DMS 273 (cell line): ENCODE data around the gene CREB5.
"Not testable (repeated sequence)": the region's sequence is repeated elsewhere in the genome, so short reads cannot be mapped to it uniquely, and the experiment has no call there.

Experiments
- DNase-seq: peaks from one replicate; lab custom pipeline; 2025; ENCODE audit not compliant: unreplicated experiment; lab: John Stamatoyannopoulos, UW

Gene CREB5

DNA sequence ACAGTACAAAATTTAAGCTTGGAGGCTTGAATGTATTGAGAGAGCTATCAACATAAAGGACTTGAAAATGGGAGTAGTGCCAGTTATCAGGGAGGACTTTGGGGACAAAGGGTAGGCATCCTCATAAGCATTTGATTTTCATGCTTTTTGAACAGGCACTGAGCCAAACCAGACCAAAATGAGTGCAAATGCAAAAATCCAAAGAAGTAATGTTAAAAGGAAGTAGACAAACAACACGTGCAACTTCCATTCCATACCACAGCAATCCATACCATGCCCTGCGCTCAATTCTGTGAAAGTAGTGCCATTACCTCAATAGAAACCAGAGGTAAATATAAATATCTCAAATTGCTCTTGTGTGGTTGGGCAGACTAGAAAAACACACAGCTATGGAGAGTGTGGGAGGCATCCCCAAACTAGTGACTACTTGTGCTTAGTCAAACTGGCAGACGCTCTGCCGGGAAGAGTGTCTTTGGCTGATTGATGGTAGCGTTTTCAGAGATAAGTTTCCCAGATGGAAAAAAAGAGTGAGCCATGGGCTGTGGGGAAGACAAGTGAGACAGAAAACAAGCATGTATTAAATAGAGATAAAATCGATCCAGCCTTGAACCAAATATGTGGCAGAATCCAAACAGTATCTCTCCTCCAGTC, 161.5 kb downstream of the CREB5 start:
- DNase-seq = peak; percentile 62

- DNase-seq = no peak
These were observed 162.9 kb downstream of the CREB5 start for GRCh38 chr7:28575241-28575643.

GRCh38 chr7:28576656-28577055, 164.3 kb downstream of the CREB5 start:
- DNase-seq = no peak

DNA sequence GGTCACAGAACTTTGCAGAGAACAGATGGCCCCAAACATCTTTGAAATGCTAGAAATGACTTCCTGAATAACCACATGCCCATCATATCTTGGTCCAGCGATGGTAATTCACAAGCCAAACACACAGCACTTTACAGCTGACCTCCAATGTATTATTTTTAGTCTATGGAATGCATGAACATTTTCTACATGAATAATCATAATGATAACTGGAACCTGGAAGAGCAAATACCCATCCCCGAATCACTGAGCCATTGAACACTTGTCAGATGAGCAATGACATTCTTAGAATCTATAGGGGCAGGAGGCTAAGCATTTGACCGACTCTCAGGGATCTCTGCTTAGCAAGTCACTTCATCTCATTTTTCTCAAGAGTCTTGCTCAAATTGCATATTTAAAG, 167.3 kb downstream of the CREB5 start:
- no peak for DNase-seq

DNA sequence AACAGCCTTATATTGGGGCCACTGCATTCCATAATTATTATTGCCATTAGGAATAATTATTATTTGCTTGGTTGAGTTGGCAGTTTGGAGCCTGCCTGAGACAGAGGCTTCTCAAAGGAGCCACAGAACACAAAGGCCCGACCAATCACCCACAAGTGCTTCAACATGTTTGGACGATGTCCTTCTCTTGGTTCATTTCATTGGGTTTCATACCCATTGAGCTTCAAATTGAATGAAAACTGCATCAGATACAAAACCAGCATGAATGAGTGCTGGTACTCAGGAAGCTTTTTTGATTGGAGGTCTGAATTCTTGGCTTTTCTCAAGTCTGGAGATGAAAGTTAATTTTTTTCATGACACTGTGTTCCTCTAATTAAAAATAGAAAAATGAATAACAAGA, 168.3 kb downstream of the CREB5 start:
- no peak for DNase-seq

GRCh38 chr7:28581351-28581750, 169.0 kb downstream of the CREB5 start:
- no peak for DNase-seq

GRCh38 chr7:28582226-28582625, 169.9 kb downstream of the CREB5 start:
- DNase-seq = no peak

DNA sequence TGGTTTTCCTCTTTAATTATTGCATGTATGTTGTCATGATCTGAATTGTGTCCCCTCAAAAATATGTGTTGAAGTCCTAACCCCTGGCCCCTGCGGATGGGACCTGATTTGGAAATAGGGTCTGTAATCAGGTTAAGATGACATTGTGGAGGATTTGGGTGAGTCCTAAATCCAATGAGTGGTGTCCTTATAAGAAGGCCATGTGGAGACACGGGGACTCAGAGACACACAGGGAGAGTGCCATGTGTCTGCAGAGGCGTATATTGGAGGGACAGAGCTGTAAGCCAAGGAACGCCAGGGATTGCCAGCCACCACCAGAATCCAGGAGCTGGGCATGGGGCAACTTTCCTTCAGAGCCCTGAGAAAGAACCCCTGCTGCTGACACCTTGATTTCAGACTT, 171.9 kb downstream of the CREB5 start:
- no peak for DNase-seq

DNA sequence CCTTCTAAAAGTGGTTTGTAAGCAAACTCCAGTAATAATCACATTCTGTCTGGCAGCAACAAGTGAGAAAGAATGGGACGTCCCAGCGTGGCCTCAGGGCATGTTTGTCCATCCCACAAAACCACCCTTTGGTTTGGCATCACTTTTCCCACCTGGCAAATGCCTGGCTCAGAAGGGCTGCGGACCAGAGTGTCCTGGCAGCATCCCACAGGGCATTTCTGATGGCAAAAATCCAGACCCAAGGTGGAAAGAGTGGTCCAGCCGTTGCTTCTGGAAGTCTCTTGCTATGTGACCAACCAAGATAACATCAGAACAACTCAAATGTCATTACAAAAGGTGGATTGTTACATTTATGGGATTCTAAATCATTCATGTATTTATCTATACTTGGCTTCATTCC, 174.4 kb downstream of the CREB5 start:
- DNase-seq = no peak

GRCh38 chr7:28587211-28587610, 174.9 kb downstream of the CREB5 start:
- peak; percentile 8 for DNase-seq

DNA sequence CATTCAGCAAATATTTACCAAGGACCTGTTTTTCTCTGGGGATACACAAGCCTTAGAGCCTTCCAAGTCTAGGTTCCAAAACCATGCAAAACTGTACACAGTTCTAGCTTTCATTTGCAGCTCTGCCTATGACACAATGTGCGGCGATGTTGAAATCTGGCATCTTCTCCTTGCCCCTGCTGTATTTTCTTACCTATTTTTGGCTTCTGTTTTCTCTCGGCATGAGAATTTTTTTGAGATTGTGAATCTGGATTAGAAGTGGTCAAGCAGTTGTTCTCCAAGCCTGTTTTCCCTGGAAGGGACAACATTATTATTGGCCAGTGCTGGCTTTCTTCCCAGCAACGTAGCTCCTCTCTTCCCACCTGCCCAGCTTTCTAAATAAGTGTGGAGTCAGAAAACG, 176.3 kb downstream of the CREB5 start:
- no peak for DNase-seq

DNA sequence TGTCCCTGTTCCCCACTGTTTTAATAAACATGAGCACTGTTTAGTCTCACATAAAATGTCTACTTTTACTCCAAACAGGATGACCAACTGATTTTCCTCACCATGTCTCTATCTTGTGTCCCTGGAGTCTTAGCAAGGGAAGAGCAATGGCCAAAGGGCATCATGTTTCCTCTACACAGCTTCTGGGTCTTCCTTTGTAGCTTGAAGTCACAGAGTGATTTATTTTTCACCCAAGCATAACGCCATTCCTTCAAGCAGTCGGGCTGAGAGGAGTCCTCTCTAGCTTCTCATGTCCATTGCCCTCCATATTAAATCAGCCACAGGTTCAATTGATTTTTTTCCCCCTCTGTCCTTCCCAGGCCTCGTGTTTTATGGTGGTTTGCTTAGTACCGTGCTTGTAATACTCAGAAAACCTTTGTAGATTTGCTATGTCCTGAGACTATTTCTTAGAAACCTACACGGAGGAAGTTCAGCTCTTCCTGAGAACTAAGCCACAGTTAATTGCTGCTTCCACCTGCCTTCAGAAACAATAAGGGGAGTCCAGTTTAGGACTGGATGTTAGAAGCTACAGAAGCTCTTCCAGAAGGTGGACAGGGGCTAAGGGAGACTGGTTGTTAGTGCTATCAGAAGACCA, 178.8 kb downstream of the CREB5 start:
- DNase-seq = no peak

DNA sequence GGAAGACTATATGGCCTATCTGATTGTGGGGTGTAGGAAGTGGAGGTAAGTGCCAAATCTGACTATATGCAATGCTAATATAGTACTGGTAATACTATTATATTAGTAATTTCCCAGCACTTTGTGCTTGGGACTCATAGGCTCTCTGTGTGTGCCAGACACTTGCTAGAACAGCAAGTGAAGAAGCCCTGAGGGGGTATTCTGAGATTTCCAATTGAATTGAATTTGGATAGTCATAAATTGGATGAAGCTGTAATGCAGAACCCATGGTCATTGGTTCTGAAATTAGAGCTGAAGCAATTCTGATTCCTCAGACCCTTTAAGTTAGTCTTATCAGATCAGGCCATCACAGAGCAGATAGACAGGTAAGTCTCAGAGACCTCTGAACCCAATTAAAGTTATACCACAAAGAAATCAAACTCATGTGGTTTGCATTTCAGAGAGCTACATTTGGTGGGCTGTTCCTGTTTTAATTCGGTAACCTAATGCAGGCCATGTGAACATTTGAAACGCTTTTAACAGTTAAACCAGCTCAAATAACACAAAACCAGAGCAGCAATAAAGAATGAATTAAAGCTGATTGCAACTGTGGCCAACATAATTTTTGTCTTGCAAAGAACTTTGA, 179.5 kb downstream of the CREB5 start:
- no peak for DNase-seq

- no peak for DNase-seq
These were observed 180.5 kb downstream of the CREB5 start for GRCh38 chr7:28592861-28593260.

DNA sequence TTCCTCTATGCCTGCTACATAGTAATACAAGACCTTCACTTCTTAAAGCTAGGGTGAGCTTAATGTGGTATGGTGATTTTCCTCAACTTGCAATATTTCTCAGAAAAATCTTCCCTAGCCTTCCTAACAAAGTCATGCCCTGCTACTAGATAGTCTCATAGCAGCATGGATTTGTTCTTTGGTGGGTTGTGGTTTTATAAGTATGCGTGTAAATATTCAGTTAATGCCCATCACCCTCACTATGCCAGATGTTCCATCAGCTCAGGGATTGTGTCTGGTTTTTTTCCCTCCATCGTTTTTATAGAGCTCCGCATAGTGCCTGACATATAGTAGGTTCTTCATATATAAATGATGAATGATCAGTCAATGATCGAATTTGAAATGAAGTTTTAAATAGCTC, 182.8 kb downstream of the CREB5 start:
- DNase-seq = peak; percentile 15

DNA sequence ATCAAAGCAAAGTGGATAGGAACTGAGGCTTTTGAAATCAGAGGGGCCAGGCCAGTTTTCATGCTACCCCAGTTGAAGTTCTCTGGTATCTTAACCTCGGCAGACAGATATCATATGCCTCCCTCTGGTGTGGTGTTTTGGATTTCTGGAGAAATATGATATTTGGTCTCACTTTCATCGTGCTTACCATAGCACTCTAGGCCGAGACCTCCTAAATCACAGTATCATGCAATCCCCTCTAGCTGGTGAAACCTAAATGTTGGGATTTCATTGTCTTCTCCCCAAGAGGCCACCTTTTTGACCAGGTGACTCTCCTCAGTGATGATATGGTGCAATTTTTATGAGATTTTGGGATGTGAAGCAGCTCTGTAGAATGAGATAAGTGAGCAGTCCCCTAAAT, 183.5 kb downstream of the CREB5 start:
- no peak for DNase-seq

DNA sequence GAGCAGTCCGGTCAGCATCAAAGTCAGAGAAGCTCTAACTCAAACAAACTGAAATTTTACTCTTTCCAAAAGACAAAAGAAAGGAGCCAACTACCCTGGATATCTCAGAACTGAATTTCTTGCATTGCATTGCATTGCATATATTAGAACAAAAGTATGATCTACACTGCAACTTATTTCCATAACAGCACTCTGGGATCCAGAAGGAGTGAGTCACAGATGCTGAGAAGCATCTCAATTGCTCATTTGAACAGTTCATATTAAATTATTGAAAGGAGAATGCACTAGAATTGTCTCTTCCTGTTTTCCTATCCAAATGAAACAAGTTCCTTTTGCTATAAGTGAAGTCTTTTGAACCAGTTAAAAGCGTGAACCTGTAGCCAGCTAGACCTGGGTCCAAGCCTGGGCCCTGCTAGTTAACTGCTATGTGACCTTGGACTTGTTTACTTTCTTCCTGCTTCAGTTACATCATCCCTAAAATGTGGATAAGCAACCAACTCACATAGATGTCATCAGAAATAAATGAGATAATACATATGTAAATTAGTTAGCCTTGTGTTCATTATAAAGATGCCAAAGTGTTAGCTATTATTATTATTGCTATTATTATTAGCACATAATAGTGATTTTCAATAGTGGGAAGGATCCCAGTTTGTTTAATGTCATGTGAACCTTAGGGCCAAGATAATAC, 184.1 kb downstream of the CREB5 start:
- DNase-seq = no peak

DNA sequence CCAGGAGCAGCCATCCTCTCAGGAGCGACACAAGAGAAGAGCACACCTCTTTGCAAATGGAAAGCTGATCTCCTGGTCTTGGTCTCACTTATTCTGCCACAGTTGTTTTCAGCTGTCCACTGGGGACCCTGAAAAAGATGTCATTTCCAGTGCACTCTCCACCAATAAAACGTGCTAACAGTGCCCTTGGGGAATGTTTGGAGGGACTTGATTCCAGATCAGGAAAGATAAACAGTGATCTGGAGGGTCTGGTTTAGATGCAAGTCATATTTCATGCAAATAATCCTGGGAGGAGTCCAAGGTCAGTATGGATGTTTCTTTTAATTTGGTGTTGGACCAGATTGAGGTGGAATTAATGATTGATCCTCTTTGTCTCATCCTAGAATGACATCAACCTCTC, 185.0 kb downstream of the CREB5 start:
- no peak for DNase-seq

DNA sequence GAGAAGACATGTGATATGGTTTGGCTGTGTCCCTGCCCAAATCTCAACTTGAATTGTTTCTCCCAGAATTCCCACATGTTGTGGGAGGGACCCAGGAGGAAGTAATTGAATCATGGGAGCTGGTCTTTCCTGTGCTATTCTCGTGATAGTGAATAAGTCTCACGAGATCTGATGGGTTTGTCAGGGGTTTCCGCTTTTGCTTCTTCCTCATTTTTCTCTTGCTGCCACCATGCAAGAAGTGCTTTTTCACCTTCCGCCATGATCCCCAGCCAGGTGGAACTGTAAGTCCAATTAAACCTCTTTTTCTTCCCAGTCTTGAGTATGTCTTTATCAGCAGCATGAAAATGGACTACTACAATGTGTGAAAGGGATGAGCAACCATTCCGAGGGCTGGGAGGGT, 185.7 kb downstream of the CREB5 start:
- not testable (repeated sequence) for DNase-seq

- DNase-seq = no peak
These were observed 186.3 kb downstream of the CREB5 start for GRCh38 chr7:28598586-28598985.

GRCh38 chr7:28599411-28599810, 187.1 kb downstream of the CREB5 start:
- no peak for DNase-seq

DNA sequence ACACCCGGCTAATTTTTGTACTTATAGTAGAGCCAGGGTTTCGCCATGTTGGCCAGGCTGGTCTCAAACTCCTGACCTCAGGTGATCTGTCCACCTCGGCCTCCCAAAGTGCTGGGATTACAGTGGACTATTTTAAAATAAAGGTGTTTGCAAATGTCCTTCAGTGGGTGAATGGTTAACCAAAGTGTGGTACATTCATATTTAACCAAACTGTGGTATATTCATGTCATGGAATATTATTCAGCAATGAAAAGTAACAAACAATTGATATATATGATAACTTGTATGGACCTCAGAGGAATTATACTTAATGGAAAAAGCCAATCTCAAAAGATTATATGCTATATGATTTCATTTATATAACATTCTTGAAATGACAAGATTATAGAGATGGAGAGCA, 190.0 kb downstream of the CREB5 start:
- DNase-seq = no peak
